ENCODE results near the gene C1orf226.
"Not testable (repeated sequence)": the region's sequence is repeated elsewhere in the genome, so short reads cannot be mapped to it uniquely, and the experiment has no call there.

The C1orf226 gene

GRCh38 chr1:162416215-162416614 lies 34.7 kb downstream of the C1orf226 start:
- DNase-seq = no peak

- no peak for DNase-seq
Observed at GRCh38 chr1:162416909-162417308, 35.4 kb downstream of the C1orf226 start.

GRCh38 chr1:162417650-162418049 lies 36.1 kb downstream of the C1orf226 start:
- DNase-seq = no peak

GRCh38 chr1:162418584-162418983 lies 37.1 kb downstream of the C1orf226 start:
- DNase-seq = not testable (repeated sequence)

GRCh38 chr1:162419450-162419931 lies 38.0 kb downstream of the C1orf226 start:
- not testable (repeated sequence) for DNase-seq

- no peak for DNase-seq
Observed at GRCh38 chr1:162420120-162420519, 38.6 kb downstream of the C1orf226 start.

- no peak for DNase-seq
Observed at GRCh38 chr1:162421258-162422164, 40.0 kb downstream of the C1orf226 start.

- no peak for DNase-seq
Observed at GRCh38 chr1:162422662-162423375, 41.3 kb downstream of the C1orf226 start.

GRCh38 chr1:162430583-162430982 lies 49.1 kb downstream of the C1orf226 start:
- DNase-seq = no peak

GRCh38 chr1:162432977-162433713 lies 51.6 kb downstream of the C1orf226 start:
- DNase-seq = not testable (repeated sequence)

Measured in NCI-H526 treated with DMSO at 0.1 percent for 48 hours (cell line).